ENCODE measurements around the gene PTPRK. TPM values are rescaled to one million over a fixed set of nuclear protein-coding genes. Genes with fewer than 3 reads are reported as not detected.

PTPRK gene
- total and polyA plus RNA-seq, 2 of the 8 experiments (the other 6 are each of a cell fraction or from before 2014, with no cell fraction given) = 11.4 to 47.3 TPM

- no peak overlapping the region for H3K9ac ChIP-seq (replicated peaks in 1 of 4; ENCODE audit: extremely low read depth in 1 of 4, low read depth in 3 of 4, low read length in 3 of 4)
- no peak overlapping the region for H4K8ac ChIP-seq (ENCODE audit: extremely low read depth, insufficient read depth, low read length)
- FAIRE-seq = no peak
- no peak overlapping the region for H3K56ac ChIP-seq (replicated peaks; ENCODE audit: insufficient read length, low read depth, low read length)
- no peaks in the 10 kb centered on the region for H3K79me2 ChIP-seq (ENCODE audit: control insufficient read depth in 1 of 2, insufficient read depth in 2 of 2, low read length in 2 of 2)
- H3K4ac ChIP-seq (replicated peaks; ENCODE audit: insufficient read length, low read depth, low read length) = no peak overlapping the region
- H3K4me1 ChIP-seq (replicated peaks in 1 of 4; ENCODE audit: control insufficient read depth in 3 of 4, insufficient read depth in 4 of 4, low read length in 3 of 4) = no peaks in the 10 kb centered on the region
- H3K4me2 ChIP-seq (ENCODE audit: insufficient read depth in 1 of 2, low read depth in 2 of 2, low read length in 2 of 2) = no peak overlapping the region
- H3K18ac ChIP-seq (ENCODE audit: extremely low read depth, low read length) = no peak overlapping the region
- H4K5ac ChIP-seq (ENCODE audit: insufficient read length, low read depth, low read length) = no peak overlapping the region
- H3K9me3 ChIP-seq (ENCODE audit: insufficient read depth in 2 of 2, low read depth in 1 of 2, low read length in 1 of 2) = no peaks in the 10 kb centered on the region
- no peaks in the 10 kb centered on the region for H3K23me2 ChIP-seq (ENCODE audit: low read depth, low read length)
- H3K23ac ChIP-seq (ENCODE audit: insufficient read length) = no peak overlapping the region
- no peak for DNase-seq (ENCODE audit: low read depth in 1 of 2, low spot score in 2 of 2)
- no peaks in the 10 kb centered on the region for H3K79me1 ChIP-seq (ENCODE audit: low read depth, low read length)
- no peak overlapping the region for H2AK5ac ChIP-seq (ENCODE audit: low read depth, low read length)
- 86% methylated on average over 4 of the region's 4 CpGs; no CpG with 5 or more reads in 1 of the 2 experiments for WGBS, 2 experiments (ENCODE audit: extremely low coverage in 1 of 2, insufficient coverage in 1 of 2, insufficient read length in 1 of 2, insufficient replicate concordance in 2 of 2, low coverage in 1 of 2, low lambda C conversion rate in 2 of 2, missing lambda C conversion rate in 1 of 2)
- H2BK20ac ChIP-seq (ENCODE audit: low read length) = no peak overlapping the region
- no peak overlapping the region for H4K91ac ChIP-seq (replicated peaks; ENCODE audit: insufficient read length, low read length)
- no peaks in the 10 kb centered on the region for H3K27me3 ChIP-seq (replicated peaks in 1 of 4; ENCODE audit: control insufficient read depth in 3 of 4, extremely low read depth in 1 of 4, insufficient read depth in 3 of 4, low read length in 3 of 4)
- no peak overlapping the region for H3K14ac ChIP-seq (ENCODE audit: insufficient read length)
- no peaks in the 10 kb centered on the region for H4K20me1 ChIP-seq (replicated peaks in 1 of 2; ENCODE audit: control insufficient read depth in 1 of 2, insufficient read depth in 2 of 2, low read length in 2 of 2)
- TF ChIP-seq BCL11A (IDR thresholded peaks at IDR 0.05; ENCODE audit: low read depth in 2 of 2, low read length in 2 of 2) (no peak), CBX5 (IDR thresholded peaks at IDR 0.05; ENCODE audit: low read depth, low read length) (no peak), TEAD4 (IDR thresholded peaks at IDR 0.05; ENCODE audit: low read depth, low read length) (no peak), CHD2 (IDR thresholded peaks at IDR 0.05; ENCODE audit: low read length) (no peak)
- H3K4me3 ChIP-seq (ENCODE audit: extremely low read depth in 1 of 4, insufficient read depth in 2 of 4, low read depth in 3 of 4, low read length in 4 of 4) = no peak overlapping the region
- H2BK12ac ChIP-seq (ENCODE audit: low read depth, low read length) = no peak overlapping the region
- H2BK120ac ChIP-seq (replicated peaks; ENCODE audit: low read depth, low read length) = no peak overlapping the region
- H3K36me3 ChIP-seq (ENCODE audit: control insufficient read depth in 2 of 4, insufficient read depth in 4 of 4, low read length in 3 of 4) = no peaks in the 10 kb centered on the region; a peak in 1 of 8 replicates
- H2BK5ac ChIP-seq (ENCODE audit: low read depth, low read length) = no peak overlapping the region
- POLR2A ChIA-PET (ENCODE audit: partially characterized antibody) = no interaction called here
- CTCF ChIA-PET (ENCODE audit: partially characterized antibody) = interaction anchor here (1.0 kb wide), 1 partner anchor 342 kb away, joined by 3 read pairs; no protein-coding TSS in a partner anchor
- no peak overlapping the region for H3K27ac ChIP-seq (ENCODE audit: low read depth, low read length)
- H2BK15ac ChIP-seq (ENCODE audit: low read length) = no peak overlapping the region
- no peak overlapping the region for H2AFZ ChIP-seq (ENCODE audit: low read length)
These were observed 556.9 kb downstream of the PTPRK start for GRCh38 chr6:127963495-127963894.
